ENCODE data around the gene TCP10L.
"Not testable (repeated sequence)": the region's sequence is repeated elsewhere in the genome, so short reads cannot be mapped to it uniquely, and the experiment has no call there.

The TCP10L gene

GRCh38 chr21:32549440-32549839 is 35.9 kb downstream of the TCP10L start:
- DNase-seq = no peak

GRCh38 chr21:32548978-32549377 is 36.3 kb downstream of the TCP10L start:
- no peak for DNase-seq

GRCh38 chr21:32547018-32547417 is 38.3 kb downstream of the TCP10L start:
- DNase-seq = no peak

- no peak for DNase-seq
Measured at GRCh38 chr21:32545948-32546441, 39.3 kb downstream of the TCP10L start.

GRCh38 chr21:32544697-32545096 is 40.6 kb downstream of the TCP10L start:
- DNase-seq = no peak

GRCh38 chr21:32543975-32544374 is 41.3 kb downstream of the TCP10L start:
- DNase-seq = no peak

- DNase-seq = not testable (repeated sequence)
Measured at GRCh38 chr21:32543056-32543455, 42.3 kb downstream of the TCP10L start.

- DNase-seq = no peak
Measured at GRCh38 chr21:32539378-32539777, 45.9 kb downstream of the TCP10L start.

- DNase-seq = no peak
Measured at GRCh38 chr21:32538147-32538792, 47.1 kb downstream of the TCP10L start.

- DNase-seq = no peak
Measured at GRCh38 chr21:32537569-32537881, 47.8 kb downstream of the TCP10L start.

- no peak for DNase-seq
Measured at GRCh38 chr21:32535612-32536011, 49.7 kb downstream of the TCP10L start.

- no peak for DNase-seq
Measured at GRCh38 chr21:32534113-32534512, 51.2 kb downstream of the TCP10L start.

GRCh38 chr21:32533611-32534010 is 51.7 kb downstream of the TCP10L start:
- DNase-seq = no peak

GRCh38 chr21:32533053-32533452 is 52.3 kb downstream of the TCP10L start:
- DNase-seq = no peak

- DNase-seq = no peak
Measured at GRCh38 chr21:32532636-32533035, 52.7 kb downstream of the TCP10L start.

- DNase-seq = not testable (repeated sequence)
Measured at GRCh38 chr21:32531561-32531960, 53.8 kb downstream of the TCP10L start.

GRCh38 chr21:32530809-32531208 is 54.5 kb downstream of the TCP10L start:
- not testable (repeated sequence) for DNase-seq

- DNase-seq = no peak
Measured at GRCh38 chr21:32529679-32530078, 55.6 kb downstream of the TCP10L start.

- DNase-seq = no peak
Measured at GRCh38 chr21:32525282-32525681, 60.0 kb downstream of the TCP10L start.

GRCh38 chr21:32523988-32524719 is 61.2 kb downstream of the TCP10L start:
- DNase-seq = no peak

Measured in NCI-H1105 (cell line).